Common myeloid progenitor, CD34-positive (primary cell): ENCODE measurements around the gene IBA57.
"Not testable (repeated sequence)": the region's sequence is repeated elsewhere in the genome, so short reads cannot be mapped to it uniquely, and the experiment has no call there.

ENCODE experiments used
- CTCF ChIA-PET: fragments of 350-600 bp; sonication (Branson Sonifier 250); formaldehyde crosslinking; loops from one replicate; lab custom pipeline; 2021; ENCODE audit warnings: antibody characterized with exemption; lab: Charles Lee
- POLR2A ChIA-PET: fragments of 350-600 bp; sonication (Branson Sonifier 250); formaldehyde crosslinking; loops from one replicate; lab custom pipeline; 2021; ENCODE audit warnings: antibody characterized with exemption; lab: Charles Lee
- DNase-seq, 3 donors: peaks; one replicate each; pipeline versions ENCODE4 v3.0.0 to v3.0.0-alpha.2; 2013
- H3K27ac ChIP-seq, 2 experiments: 1 replicate in 1 of 2; 2 replicates in 1 of 2; pipeline ENCODE4 v1.7.0; 2013; ENCODE audit warnings: inconsistent platforms in 2 of 2, low read length in 2 of 2, mild to moderate bottlenecking in 2 of 2, low read depth in 1 of 2, moderate library complexity in 1 of 2; ENCODE audit not compliant: severe bottlenecking in 2 of 2, insufficient read depth in 1 of 2, poor library complexity in 1 of 2
- H3K27me3 ChIP-seq, 5 experiments: replicated peaks in 2 of 5; 1 replicate in 3 of 5; 2 replicates in 2 of 5; pipeline versions ENCODE4 v1.6.1 to v1.7.0; 2013; ENCODE audit warnings: low read length in 4 of 5, mild to moderate bottlenecking in 2 of 5, moderate library complexity in 2 of 5, inconsistent platforms in 1 of 5; ENCODE audit not compliant: insufficient read depth in 5 of 5, control insufficient read depth in 4 of 5
- H3K36me3 ChIP-seq, 4 experiments: 1 replicate in 2 of 4; 2 replicates in 2 of 4; pipeline versions ENCODE4 v1.6.1 to v1.7.0; 2013; ENCODE audit warnings: low read length in 3 of 4, control low read depth in 1 of 4, mild to moderate bottlenecking in 1 of 4; ENCODE audit not compliant: control insufficient read depth in 4 of 4, insufficient read depth in 4 of 4
- H3K4me1 ChIP-seq, 4 experiments: 1 replicate in 3 of 4; 2 replicates in 1 of 4; pipeline versions ENCODE4 v1.6.1 to v1.7.1; 2013; ENCODE audit warnings: low read length in 3 of 4, mild to moderate bottlenecking in 3 of 4, control low read depth in 1 of 4, inconsistent platforms in 1 of 4, moderate library complexity in 1 of 4; ENCODE audit not compliant: control insufficient read depth in 4 of 4, insufficient read depth in 4 of 4; ENCODE audit errors: control extremely low read depth in 1 of 4
- H3K4me3 ChIP-seq, 7 experiments: 1 replicate in 4 of 7; 2 replicates in 3 of 7; pipeline versions ENCODE4 v1.5.1 to v1.7.0; 2013; ENCODE audit warnings: mild to moderate bottlenecking in 7 of 7, low read length in 6 of 7, moderate library complexity in 6 of 7, inconsistent platforms in 2 of 7, low read depth in 2 of 7, control low read depth in 1 of 7; ENCODE audit not compliant: insufficient read depth in 4 of 7, control insufficient read depth in 1 of 7; ENCODE audit errors: extremely low read depth in 1 of 7
- H3K9me3 ChIP-seq, 5 experiments: 1 replicate in 4 of 5; 2 replicates in 1 of 5; pipeline versions ENCODE4 v1.6.1 to v1.7.1; 2013; ENCODE audit warnings: low read length in 4 of 5, mild to moderate bottlenecking in 2 of 5, inconsistent platforms in 1 of 5, low read depth in 1 of 5, moderate library complexity in 1 of 5; ENCODE audit not compliant: control insufficient read depth in 4 of 5, insufficient read depth in 2 of 5; ENCODE audit errors: control extremely low read depth in 1 of 5
- WGBS: methylation state at CpG from one replicate; pipeline ENCODE4 v1.1.5; 2013; ENCODE audit not compliant: insufficient coverage; 5-methylcytosine and 5-hydroxymethylcytosine counted together

Gene IBA57

DNA sequence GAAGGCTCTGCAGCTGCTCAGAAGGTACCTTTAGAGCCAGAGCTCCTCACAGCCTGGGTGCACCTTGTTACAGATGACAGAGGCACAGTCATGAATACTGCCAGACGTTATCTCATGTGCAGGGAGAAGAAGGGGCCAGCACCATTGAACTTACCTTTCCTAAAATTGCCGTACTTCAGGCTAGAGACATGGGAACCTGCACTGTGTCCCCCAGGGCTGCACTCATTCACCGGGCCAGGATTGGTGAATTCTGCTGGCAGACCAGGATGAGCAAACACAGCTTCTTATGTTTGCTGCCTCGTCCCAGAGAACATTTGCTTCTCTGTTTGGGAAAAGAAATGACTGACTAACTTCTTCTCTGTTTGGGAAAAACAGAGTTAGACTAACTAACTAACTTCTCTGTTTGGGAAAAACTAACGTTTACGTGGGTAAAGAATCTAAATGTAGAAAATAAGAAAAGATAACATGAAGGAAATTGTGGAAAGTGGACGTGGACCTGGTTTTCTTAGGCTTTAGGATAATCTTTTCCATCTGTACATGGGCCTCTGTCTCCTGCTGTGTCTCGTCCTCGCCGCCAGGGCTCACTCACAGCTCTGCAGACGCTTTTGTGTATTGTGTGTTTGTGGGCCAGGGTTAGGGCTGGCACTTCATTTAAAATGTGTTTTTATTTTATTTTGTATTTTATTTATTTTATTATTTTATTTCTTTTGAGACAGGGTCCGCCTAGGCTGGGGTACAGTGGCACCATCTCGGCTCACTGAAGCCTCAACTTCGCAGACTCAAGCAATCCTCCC, 52.1 kb downstream of the IBA57 start:
- DNase-seq = no peak

DNA sequence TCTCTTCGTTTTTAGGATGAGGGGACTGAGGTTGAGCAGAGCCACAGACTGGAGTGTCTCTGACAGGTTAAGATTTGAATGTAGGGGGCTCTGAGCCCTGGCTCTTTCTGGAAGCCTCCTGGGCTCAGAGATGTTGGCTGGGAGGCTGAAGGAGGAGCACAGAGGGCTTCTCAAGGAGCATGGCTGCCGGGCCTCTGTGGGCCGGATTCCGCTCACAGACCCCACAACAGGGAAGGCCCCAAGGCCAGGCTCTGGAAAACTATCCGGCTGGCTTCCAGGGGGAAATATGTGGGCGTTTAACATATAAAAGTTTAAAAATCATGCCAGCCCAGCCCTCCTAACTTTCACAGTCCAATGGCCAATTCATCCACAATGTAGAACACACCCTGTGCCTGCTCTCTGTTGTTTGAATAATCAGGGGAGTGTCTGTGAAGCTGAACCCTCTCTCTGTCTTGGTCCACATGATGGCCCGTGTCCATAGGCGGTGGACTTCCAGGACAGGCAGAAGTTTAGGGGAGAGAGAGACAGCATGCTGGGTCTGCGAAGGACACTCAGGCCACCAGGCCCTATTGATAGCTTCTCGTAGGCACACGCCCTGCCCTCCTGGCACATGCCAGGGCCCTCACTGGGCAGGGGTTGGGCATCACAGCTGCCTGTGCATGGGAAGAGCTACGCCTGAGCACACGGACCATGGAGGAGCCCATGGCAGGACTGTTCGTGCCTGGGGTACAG, 53.1 kb downstream of the IBA57 start:
- Histone ChIP-seq H3K9me3 (peaks cover 0 to 4% (median 0%) of the 10 kb centered on the region in 5 experiments), H3K4me1 (peaks cover 0 to 5% (median 5%) of the 10 kb centered on the region in 4 experiments), H3K27me3 (no peaks in the 10 kb centered on the region), H3K36me3 (peaks cover 5 to 61% (median 25%) of the 10 kb centered on the region in 4 experiments), H3K27ac (no peak overlapping the region), H3K4me3 (no peak overlapping the region)
- ChIA-PET POLR2A (no interaction called here), CTCF (no interaction called here)
- over 99% methylated on average over 10 of the region's 14 CpGs for WGBS
- no peak for DNase-seq

More for the DNA sequence above, 52.1 kb downstream of the IBA57 start:
- Histone ChIP-seq H3K4me3 (no peak overlapping the region), H3K36me3 (peaks cover 5 to 52% (median 23%) of the 10 kb centered on the region in 4 experiments), H3K27me3 (no peaks in the 10 kb centered on the region), H3K27ac (no peak overlapping the region), H3K4me1 (peaks cover 0 to 10% (median 7%) of the 10 kb centered on the region in 4 experiments), H3K9me3 (no peaks in the 10 kb centered on the region)
- ChIA-PET POLR2A (no interaction called here), CTCF (interaction anchor here (0.6 to 0.9 kb wide), 2 partner anchors 86 to 219 kb away, joined by 3 read pairs; no protein-coding TSS in a partner anchor)
- 98% methylated on average over 7 of the region's 14 CpGs for WGBS

DNA sequence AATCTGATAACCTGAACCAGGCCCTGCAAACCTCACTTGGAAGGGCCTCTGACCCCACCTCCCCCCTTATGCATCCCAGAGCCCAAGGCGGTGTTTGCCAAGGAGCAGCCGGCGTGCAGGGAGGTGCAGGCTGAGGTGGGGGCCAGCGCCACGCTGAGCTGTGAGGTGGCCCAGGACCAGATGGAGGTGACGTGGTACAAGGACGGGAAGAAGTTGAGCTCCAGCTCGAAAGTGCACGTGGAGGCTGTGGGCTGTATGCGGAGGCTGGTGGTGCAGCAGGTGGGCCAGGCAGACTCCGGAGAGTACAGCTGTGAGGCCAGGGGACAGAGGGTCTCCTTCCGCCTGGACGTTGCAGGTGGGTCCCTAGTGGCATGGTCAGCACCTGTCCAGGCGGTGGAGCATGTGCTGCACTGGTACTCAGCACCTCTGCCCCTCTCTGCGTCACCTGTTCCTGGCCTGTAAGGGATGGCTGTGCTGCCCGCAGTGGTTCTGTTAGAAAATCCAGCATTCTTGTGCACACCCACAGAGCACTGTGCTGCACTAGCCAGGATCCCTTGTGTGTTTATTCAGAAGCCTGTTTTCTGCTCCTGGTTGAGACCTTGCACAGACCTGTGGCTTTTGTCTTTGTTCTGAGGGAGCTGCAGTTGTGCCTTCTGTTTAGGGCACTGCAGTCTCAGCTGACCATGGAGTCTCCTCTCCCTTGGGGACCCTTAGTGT, 53.8 kb downstream of the IBA57 start:
- no peak for DNase-seq
- CTCF ChIA-PET = interaction anchor here (1.2 kb wide), 1 partner anchor 33 kb away, joined by 3 read pairs; no protein-coding TSS in a partner anchor
- H3K9me3 ChIP-seq = peaks cover 0 to 11% (median 5%) of the 10 kb centered on the region in 5 experiments
- H3K27me3 ChIP-seq = no peaks in the 10 kb centered on the region
- H3K36me3 ChIP-seq = peaks cover 5 to 68% (median 28%) of the 10 kb centered on the region in 4 experiments
- H3K4me3 ChIP-seq = no peak overlapping the region
- 96% methylated on average over 16 of the region's 16 CpGs for WGBS
- no peaks in the 10 kb centered on the region for H3K4me1 ChIP-seq
- POLR2A ChIA-PET = no interaction called here
- H3K27ac ChIP-seq = no peak overlapping the region

DNA sequence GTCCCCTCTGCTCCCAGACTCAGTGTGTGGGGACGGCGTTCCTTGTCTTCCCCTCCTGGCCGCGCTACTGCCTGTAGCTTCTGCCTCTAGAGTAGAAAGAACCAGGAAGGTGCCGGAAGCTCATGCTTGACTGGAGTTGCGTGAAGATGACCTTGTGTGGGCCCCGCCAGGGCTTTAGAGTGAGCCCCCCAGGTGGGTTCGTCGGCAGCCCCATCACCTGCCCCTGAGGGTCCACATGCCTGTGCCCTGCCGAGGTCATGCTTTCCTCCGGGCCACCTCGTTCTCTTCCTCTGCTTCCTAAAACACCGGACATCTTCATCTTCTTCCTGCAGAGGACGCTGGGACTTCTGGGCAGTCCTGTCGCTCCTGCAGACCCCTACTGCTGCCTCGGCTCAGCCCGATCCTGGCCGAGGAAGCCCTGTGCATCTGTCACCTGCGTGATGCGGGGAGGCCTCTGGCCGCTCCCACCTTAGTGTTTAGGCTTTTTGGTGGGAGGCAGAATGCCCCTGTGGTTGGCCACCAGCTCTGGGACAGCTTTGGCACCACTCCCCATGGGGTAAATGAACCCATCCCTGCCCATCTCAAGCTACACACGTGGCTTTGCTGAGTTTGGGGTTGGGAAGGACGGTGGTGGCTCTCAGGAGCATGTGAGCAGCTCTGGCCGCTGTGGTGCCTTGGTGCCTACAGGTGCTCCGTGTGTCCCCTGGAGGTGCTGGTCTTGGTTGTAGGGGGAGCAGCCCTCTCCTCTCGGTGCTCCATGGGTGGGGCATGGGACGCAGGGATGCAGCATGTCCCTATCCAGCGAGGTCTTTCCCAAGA, 54.6 kb downstream of the IBA57 start:
- H3K27me3 ChIP-seq = no peaks in the 10 kb centered on the region
- 96% methylated on average over 24 of the region's 28 CpGs for WGBS
- H3K36me3 ChIP-seq = peaks cover 11 to 73% (median 34%) of the 10 kb centered on the region in 4 experiments
- peaks cover 0 to 18% (median 12%) of the 10 kb centered on the region in 5 experiments for H3K9me3 ChIP-seq
- ChIA-PET POLR2A (interaction anchor here (0.5 kb wide), 1 partner anchor 1105 kb away, joined by 3 read pairs; no protein-coding TSS in a partner anchor), CTCF (interaction anchor here (1.2 kb wide), 1 partner anchor 32 kb away, joined by 3 read pairs; no protein-coding TSS in a partner anchor)
- H3K4me3 ChIP-seq = no peak overlapping the region
- no peaks in the 10 kb centered on the region for H3K4me1 ChIP-seq
- H3K27ac ChIP-seq = no peak overlapping the region
- DNase-seq = no peak

DNA sequence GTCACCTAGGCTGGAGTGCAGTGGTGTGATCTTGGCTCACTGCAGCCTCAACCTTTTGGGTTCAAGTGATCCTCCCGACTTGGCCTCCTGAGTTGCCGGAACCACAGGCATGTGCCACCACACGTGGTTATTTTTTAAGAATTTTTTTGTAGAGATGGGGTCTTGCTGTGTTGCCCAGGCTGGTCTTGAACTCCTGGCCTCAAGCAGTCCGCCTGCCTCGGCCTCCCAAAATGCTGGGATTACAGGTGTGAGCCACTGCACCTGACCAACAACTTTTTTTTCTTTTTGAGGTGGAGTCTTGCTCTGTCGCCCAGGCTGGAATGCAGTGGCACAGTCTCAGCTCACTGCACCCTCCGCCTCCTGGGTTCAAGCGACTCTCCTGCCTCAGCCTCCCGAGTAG, 55.5 kb downstream of the IBA57 start:
- H3K27me3 ChIP-seq, H3K27ac ChIP-seq, CTCF ChIA-PET, DNase-seq, POLR2A ChIA-PET, H3K4me3 ChIP-seq, H3K4me1 ChIP-seq: not testable (repeated sequence)
- Histone ChIP-seq H3K36me3 (peaks cover 17 to 74% (median 41%) of the 10 kb centered on the region in 4 experiments), H3K9me3 (peaks cover 0 to 25% (median 14%) of the 10 kb centered on the region in 5 experiments)
- 94% methylated on average over 9 of the region's 9 CpGs for WGBS

DNA sequence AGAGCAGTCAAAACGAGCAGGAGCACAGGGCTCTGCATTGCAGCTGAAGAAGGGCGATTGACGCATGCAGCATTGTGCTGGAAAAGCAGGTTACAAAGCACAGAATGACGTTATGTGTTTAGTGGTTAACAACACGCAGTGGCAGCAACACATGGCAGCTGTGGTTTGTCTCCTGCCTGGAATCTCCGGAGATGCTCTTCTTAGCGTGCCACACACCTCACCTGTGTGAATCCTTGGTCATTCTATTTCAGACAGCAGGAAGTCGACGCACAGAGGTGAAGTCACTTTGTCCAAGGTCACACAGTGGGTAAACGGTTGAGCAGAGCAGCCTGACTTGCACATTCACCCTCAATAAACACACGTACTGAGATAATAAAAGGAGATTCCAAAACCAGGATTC, 56.9 kb downstream of the IBA57 start:
- H3K36me3 ChIP-seq = peaks cover 17 to 74% (median 38%) of the 10 kb centered on the region in 4 experiments
- ChIA-PET CTCF (no interaction called here), POLR2A (no interaction called here)
- no peaks in the 10 kb centered on the region for H3K27me3 ChIP-seq
- peaks cover 0 to 25% (median 14%) of the 10 kb centered on the region in 5 experiments for H3K9me3 ChIP-seq
- H3K4me3 ChIP-seq = no peak overlapping the region
- no peak overlapping the region for H3K27ac ChIP-seq
- H3K4me1 ChIP-seq = no peaks in the 10 kb centered on the region
- WGBS = 99% methylated on average over 7 of the region's 11 CpGs
- no peak for DNase-seq
